ENCODE measurements around the gene GRIA2.
"Not testable (repeated sequence)": the region's sequence is repeated elsewhere in the genome, so short reads cannot be mapped to it uniquely, and the experiment has no call there.

GRIA2 gene

GRCh38 chr4:157258165-157258564 lies 37.6 kb downstream of the GRIA2 start:
- not testable (repeated sequence) for DNase-seq (ENCODE audit: low read depth in 1 of 2, low spot score in 1 of 2)

- DNase-seq (ENCODE audit: low read depth in 1 of 2, low spot score in 1 of 2), result no peak
Observed at GRCh38 chr4:157265281-157265680, 44.8 kb downstream of the GRIA2 start.

- no peak for DNase-seq (ENCODE audit: low read depth in 1 of 2, low spot score in 1 of 2)
Observed at GRCh38 chr4:157270108-157270507, 49.6 kb downstream of the GRIA2 start.

GRCh38 chr4:157270552-157270951 lies 50.0 kb downstream of the GRIA2 start:
- no peak for DNase-seq (ENCODE audit: low read depth in 1 of 2, low spot score in 1 of 2)

- DNase-seq (ENCODE audit: low read depth in 1 of 2, low spot score in 1 of 2), result no peak
Observed at GRCh38 chr4:157271166-157271869, 50.8 kb downstream of the GRIA2 start.

GRCh38 chr4:157280673-157281072 lies 60.1 kb downstream of the GRIA2 start:
- no peak for DNase-seq (ENCODE audit: low read depth in 1 of 2, low spot score in 1 of 2)

- DNase-seq (ENCODE audit: low read depth in 1 of 2, low spot score in 1 of 2), result no peak
Observed at GRCh38 chr4:157282019-157282418, 61.5 kb downstream of the GRIA2 start.

- DNase-seq (ENCODE audit: low read depth in 1 of 2, low spot score in 1 of 2), result no peak
Observed at GRCh38 chr4:157287445-157287844, 66.9 kb downstream of the GRIA2 start.

- no peak for DNase-seq (ENCODE audit: low read depth in 1 of 2, low spot score in 1 of 2)
Observed at GRCh38 chr4:157290622-157291021, 70.1 kb downstream of the GRIA2 start.

GRCh38 chr4:157291071-157291470 lies 70.5 kb downstream of the GRIA2 start:
- no peak for DNase-seq (ENCODE audit: low read depth in 1 of 2, low spot score in 1 of 2)

- no peak for DNase-seq (ENCODE audit: low read depth in 1 of 2, low spot score in 1 of 2)
Observed at GRCh38 chr4:157293673-157294072, 73.1 kb downstream of the GRIA2 start.

- no peak for DNase-seq (ENCODE audit: low read depth in 1 of 2, low spot score in 1 of 2)
Observed at GRCh38 chr4:157294575-157294974, 74.0 kb downstream of the GRIA2 start.

- DNase-seq (ENCODE audit: low read depth in 1 of 2, low spot score in 1 of 2), result no peak
Observed at GRCh38 chr4:157300701-157301100, 80.2 kb downstream of the GRIA2 start.

- no peak for DNase-seq (ENCODE audit: low read depth in 1 of 2, low spot score in 1 of 2)
Observed at GRCh38 chr4:157303471-157303960, 83.0 kb downstream of the GRIA2 start.

- DNase-seq (ENCODE audit: low read depth in 1 of 2, low spot score in 1 of 2), result no peak
Observed at GRCh38 chr4:157304769-157305168, 84.2 kb downstream of the GRIA2 start.

GRCh38 chr4:157312702-157313101 lies 92.2 kb downstream of the GRIA2 start:
- no peak for DNase-seq (ENCODE audit: low read depth in 1 of 2, low spot score in 1 of 2)

GRCh38 chr4:157314906-157315305 lies 94.4 kb downstream of the GRIA2 start:
- DNase-seq (ENCODE audit: low read depth in 1 of 2, low spot score in 1 of 2), result no peak

GRCh38 chr4:157315968-157316367 lies 95.4 kb downstream of the GRIA2 start:
- DNase-seq (ENCODE audit: low read depth in 1 of 2, low spot score in 1 of 2), result no peak

GRCh38 chr4:157320092-157320491 lies 99.6 kb downstream of the GRIA2 start:
- no peak for DNase-seq (ENCODE audit: low read depth in 1 of 2, low spot score in 1 of 2)

- DNase-seq (ENCODE audit: low read depth in 1 of 2, low spot score in 1 of 2), result no peak
Observed at GRCh38 chr4:157327666-157328065, 107.1 kb downstream of the GRIA2 start.

- DNase-seq (ENCODE audit: low read depth in 1 of 2, low spot score in 1 of 2), result no peak
Observed at GRCh38 chr4:157357887-157358286, 137.4 kb downstream of the GRIA2 start.

- DNase-seq (ENCODE audit: low read depth in 1 of 2, low spot score in 1 of 2), result no peak
Observed at GRCh38 chr4:157358439-157358838, 137.9 kb downstream of the GRIA2 start.

- no peak for DNase-seq (ENCODE audit: low read depth in 1 of 2, low spot score in 1 of 2)
Observed at GRCh38 chr4:157358851-157359250, 138.3 kb downstream of the GRIA2 start.
